HepG2 (cell line): ENCODE measurements around the gene OSM. TPM values are rescaled to one million over a fixed set of nuclear protein-coding genes. Genes with fewer than 3 reads are reported as not detected.

ENCODE experiments used
- HNF4G ChIP-seq, 2 experiments: sonication (generic) in 1 of 2; formaldehyde crosslinking in 1 of 2; IDR thresholded peaks; 2 replicates each; pipeline versions ENCODE4 v1.4.0 to v1.6.1; 2011 to 2020; ENCODE audit warnings: borderline replicate concordance in 2 of 2, low read depth in 2 of 2, mild to moderate bottlenecking in 2 of 2, low read length in 1 of 2, missing genetic modification reagents in 1 of 2, moderate library complexity in 1 of 2
- KDM1A ChIP-seq: IDR thresholded peaks from 2 replicates; pipeline ENCODE4 v1.6.1; 2016; ENCODE audit warnings: missing compliant biosample characterization
- RBFOX2 ChIP-seq: fragments of 200-400 bp; formaldehyde crosslinking; IDR thresholded peaks from 2 replicates; pipeline ENCODE4 v1.6.1; 2017; ENCODE audit warnings: low read depth, mild to moderate bottlenecking, low read length
- RFXAP ChIP-seq: sonication (generic); formaldehyde crosslinking; IDR thresholded peaks from 2 replicates; pipeline ENCODE4 v1.4.0; 2020; ENCODE audit warnings: missing genetic modification reagents, borderline replicate concordance
- SAP130 ChIP-seq: IDR thresholded peaks from 2 replicates; pipeline ENCODE4 v1.6.1; 2016; ENCODE audit warnings: low read depth
- ZNF101 ChIP-seq: sonication (generic); formaldehyde crosslinking; IDR thresholded peaks from 2 replicates; pipeline ENCODE4 v1.4.0; 2020; ENCODE audit warnings: mild to moderate bottlenecking, low read depth, missing genetic modification reagents, borderline replicate concordance
- ZNF263 ChIP-seq: sonication (generic); formaldehyde crosslinking; IDR thresholded peaks from 2 replicates; pipeline ENCODE4 v1.4.0; 2020; ENCODE audit warnings: missing genetic modification reagents
- ZNF441 ChIP-seq: sonication (generic); formaldehyde crosslinking; IDR thresholded peaks from 2 replicates; pipeline ENCODE4 v1.7.0; 2021; ENCODE audit warnings: missing genetic modification reagents, borderline replicate concordance
- ZNF614 ChIP-seq: IDR thresholded peaks from 2 replicates; pipeline ENCODE4 v1.6.1; 2018; ENCODE audit warnings: missing biosample characterization, missing genetic modification reagents, inconsistent platforms, borderline replicate concordance
- ZNF644 ChIP-seq: IDR thresholded peaks from 2 replicates; pipeline ENCODE4 v1.6.1; 2016; ENCODE audit warnings: low read depth
- polyA plus RNA-seq, 8 experiments: library from polyadenylated mRNA; depleted of rRNA in 3 of 8; stranded (reverse) in 7 of 8; unstranded in 1 of 8; fragments of >200 nt; fragmentation: Illumina TruSeq in 4 of 8; extraction: Trizol in 4 of 8; gene quantifications; 2 replicates each; pipeline versions ENCODE4 v1.2.1 to v1.2.3, GENCODE V29; 2011 to 2016; ENCODE audit warnings: low read depth in 4 of 8, missing spikeins in 1 of 8, mixed read lengths in 1 of 8; ENCODE audit not compliant: insufficient read depth in 1 of 8
- total RNA-seq, 5 experiments: library from RNA; depleted of rRNA; stranded (reverse); fragments of >200 nt; fragmentation: Illumina TruSeq; extraction: Trizol; gene quantifications; 2 replicates each; pipeline ENCODE4 v1.2.3, GENCODE V29; 2016; ENCODE audit warnings: low read depth in 1 of 5
- TF ChIP-seq, protein P1 (sequence below): IDR thresholded peaks from 2 replicates; pipeline ENCODE4 v1.6.1; 2012; ENCODE audit warnings: inconsistent platforms
- TF ChIP-seq, protein P2 (sequence below): sonication (generic); formaldehyde crosslinking; IDR thresholded peaks from 2 replicates; pipeline ENCODE4 v1.5.1; 2020; ENCODE audit warnings: mild to moderate bottlenecking, missing genetic modification reagents, moderate library complexity

Gene OSM
- total and polyA plus RNA-seq, 2 of the 13 experiments (the other 11 are each of a cell fraction or from before 2014, with no cell fraction given): not detected

DNA sequence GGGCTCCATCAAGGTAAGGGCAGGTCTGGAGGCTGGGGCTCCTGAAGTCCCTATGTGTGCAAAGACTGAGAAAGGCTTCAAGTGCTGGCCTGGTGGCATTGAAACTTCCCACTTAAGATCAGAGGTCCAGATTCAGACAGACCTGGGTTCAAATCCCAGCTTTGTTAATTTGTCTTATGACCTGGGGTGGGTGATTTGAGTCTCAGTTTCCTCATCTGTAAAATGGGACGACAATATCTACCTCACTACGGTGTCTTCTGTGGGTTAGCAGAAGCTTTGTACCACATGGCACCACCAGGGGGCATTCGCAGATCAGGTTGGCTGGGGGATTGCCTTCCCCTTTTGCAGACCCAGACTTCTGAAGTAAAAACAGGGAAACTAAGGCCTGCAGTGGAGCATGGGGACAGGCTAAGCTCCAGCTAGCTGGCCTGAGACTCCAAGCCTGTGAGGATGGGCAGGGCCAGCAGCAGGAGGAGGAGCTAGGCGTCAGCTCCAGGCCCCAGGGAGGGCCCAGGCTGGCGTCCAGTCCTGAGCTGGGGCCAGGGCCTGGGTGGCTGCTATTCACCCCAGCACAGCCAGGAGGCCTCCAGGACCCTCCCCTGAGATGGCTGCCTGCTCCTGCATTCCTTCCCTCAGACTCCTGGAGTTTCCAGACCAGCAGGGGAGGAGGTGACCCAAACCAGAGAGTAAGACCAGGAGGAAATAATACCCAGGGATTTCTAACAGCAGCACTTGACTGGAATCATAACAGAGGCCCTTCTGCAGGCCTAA lies 21.2 kb upstream of the OSM start (continued):
- TF ChIP-seq ZNF614 (0 out of 2 replicates have a peak, but pooled peaks have one; percentile 25), ZNF644 (no peak), RFXAP (CRISPR knock-in tag) (no peak), HNF4G (IDR thresholded peaks at IDR 0.05; ENCODE audit: borderline replicate concordance, low read depth, low read length) (no peak), HNF4G (CRISPR knock-in tag; IDR thresholded peaks at IDR 0.05; ENCODE audit: borderline replicate concordance, low read depth) (0 out of 2 replicates have a peak, but pooled peaks have one; percentile 18), ZNF101 (no peak), KDM1A (CRISPR knock-in tag) (peak; percentile 92), SAP130 (CRISPR knock-in tag) (peak; percentile 63; the same call in 1 of the 2 replicates), ZNF441 (CRISPR knock-in tag) (no peak), ZNF263 (no peak), RBFOX2 (no peak)
- TF ChIP-seq, protein P1, sequence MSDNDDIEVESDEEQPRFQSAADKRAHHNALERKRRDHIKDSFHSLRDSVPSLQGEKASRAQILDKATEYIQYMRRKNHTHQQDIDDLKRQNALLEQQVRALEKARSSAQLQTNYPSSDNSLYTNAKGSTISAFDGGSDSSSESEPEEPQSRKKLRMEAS: peak; percentile 18
- TF ChIP-seq, protein P2, sequence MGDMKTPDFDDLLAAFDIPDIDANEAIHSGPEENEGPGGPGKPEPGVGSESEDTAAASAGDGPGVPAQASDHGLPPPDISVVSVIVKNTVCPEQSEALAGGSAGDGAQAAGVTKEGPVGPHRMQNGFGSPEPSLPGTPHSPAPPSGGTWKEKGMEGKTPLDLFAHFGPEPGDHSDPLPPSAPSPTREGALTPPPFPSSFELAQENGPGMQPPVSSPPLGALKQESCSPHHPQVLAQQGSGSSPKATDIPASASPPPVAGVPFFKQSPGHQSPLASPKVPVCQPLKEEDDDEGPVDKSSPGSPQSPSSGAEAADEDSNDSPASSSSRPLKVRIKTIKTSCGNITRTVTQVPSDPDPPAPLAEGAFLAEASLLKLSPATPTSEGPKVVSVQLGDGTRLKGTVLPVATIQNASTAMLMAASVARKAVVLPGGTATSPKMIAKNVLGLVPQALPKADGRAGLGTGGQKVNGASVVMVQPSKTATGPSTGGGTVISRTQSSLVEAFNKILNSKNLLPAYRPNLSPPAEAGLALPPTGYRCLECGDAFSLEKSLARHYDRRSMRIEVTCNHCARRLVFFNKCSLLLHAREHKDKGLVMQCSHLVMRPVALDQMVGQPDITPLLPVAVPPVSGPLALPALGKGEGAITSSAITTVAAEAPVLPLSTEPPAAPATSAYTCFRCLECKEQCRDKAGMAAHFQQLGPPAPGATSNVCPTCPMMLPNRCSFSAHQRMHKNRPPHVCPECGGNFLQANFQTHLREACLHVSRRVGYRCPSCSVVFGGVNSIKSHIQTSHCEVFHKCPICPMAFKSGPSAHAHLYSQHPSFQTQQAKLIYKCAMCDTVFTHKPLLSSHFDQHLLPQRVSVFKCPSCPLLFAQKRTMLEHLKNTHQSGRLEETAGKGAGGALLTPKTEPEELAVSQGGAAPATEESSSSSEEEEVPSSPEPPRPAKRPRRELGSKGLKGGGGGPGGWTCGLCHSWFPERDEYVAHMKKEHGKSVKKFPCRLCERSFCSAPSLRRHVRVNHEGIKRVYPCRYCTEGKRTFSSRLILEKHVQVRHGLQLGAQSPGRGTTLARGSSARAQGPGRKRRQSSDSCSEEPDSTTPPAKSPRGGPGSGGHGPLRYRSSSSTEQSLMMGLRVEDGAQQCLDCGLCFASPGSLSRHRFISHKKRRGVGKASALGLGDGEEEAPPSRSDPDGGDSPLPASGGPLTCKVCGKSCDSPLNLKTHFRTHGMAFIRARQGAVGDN (CRISPR knock-in tag): peak; percentile 51; the same call in 1 of the 2 replicates
- TF ChIP-seq, all 625 proteins: peak for 69
